ENCODE measurements around the gene MYO15B.

The MYO15B gene

DNA sequence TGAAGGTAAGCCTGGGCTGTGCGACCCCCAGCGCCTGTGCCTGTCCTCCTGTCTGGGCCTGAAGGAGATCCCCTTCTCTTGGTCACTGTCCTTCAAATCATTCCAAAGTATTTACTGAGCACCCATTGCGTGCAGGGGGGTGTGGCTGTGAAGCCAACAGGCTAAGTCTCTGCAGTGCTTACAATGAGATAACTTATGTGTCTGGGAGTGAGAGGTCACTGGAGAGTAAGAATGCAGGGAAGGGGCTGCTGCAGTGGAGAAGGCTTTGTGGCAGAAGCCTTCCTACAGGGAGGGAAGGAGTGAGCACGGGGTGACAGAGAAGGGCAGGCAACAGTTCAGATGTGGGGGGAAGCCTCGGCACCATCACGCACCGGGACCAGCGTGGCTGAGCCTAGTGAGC is 34.5 kb downstream of the MYO15B start:
- no peak overlapping the region for H3K4me2 ChIP-seq (ENCODE audit: low read length)
- H3K79me2 ChIP-seq (ENCODE audit: insufficient read depth, low read length) = no peaks in the 10 kb centered on the region
- H2AFZ ChIP-seq (ENCODE audit: low read length) = no peak overlapping the region
- no peak overlapping the region for H3K9ac ChIP-seq (ENCODE audit: low read length)
- H3F3A ChIP-seq (ENCODE audit: insufficient read depth, low read length) = no peaks in the 10 kb centered on the region
- no peaks in the 10 kb centered on the region for H3K4me1 ChIP-seq (ENCODE audit: insufficient read depth, low read length, severe bottlenecking)
- TF ChIP-seq EZH2 (IDR thresholded peaks at IDR 0.05; ENCODE audit: borderline replicate concordance, low read length) = no peak
- TF ChIP-seq, protein P1, sequence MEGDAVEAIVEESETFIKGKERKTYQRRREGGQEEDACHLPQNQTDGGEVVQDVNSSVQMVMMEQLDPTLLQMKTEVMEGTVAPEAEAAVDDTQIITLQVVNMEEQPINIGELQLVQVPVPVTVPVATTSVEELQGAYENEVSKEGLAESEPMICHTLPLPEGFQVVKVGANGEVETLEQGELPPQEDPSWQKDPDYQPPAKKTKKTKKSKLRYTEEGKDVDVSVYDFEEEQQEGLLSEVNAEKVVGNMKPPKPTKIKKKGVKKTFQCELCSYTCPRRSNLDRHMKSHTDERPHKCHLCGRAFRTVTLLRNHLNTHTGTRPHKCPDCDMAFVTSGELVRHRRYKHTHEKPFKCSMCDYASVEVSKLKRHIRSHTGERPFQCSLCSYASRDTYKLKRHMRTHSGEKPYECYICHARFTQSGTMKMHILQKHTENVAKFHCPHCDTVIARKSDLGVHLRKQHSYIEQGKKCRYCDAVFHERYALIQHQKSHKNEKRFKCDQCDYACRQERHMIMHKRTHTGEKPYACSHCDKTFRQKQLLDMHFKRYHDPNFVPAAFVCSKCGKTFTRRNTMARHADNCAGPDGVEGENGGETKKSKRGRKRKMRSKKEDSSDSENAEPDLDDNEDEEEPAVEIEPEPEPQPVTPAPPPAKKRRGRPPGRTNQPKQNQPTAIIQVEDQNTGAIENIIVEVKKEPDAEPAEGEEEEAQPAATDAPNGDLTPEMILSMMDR (IDR thresholded peaks at IDR 0.05; ENCODE audit: low read length) = no peak
- H4K20me1 ChIP-seq (ENCODE audit: insufficient read depth, low read length) = no peaks in the 10 kb centered on the region
- no peaks in the 10 kb centered on the region for H3K36me3 ChIP-seq (ENCODE audit: insufficient read depth, low read length)
- H3K4me3 ChIP-seq (ENCODE audit: low read depth, low read length, poor library complexity, severe bottlenecking) = no peak overlapping the region
- no peaks in the 10 kb centered on the region for H3K9me2 ChIP-seq (ENCODE audit: low read depth, low read length)
- peaks cover 5% of the 10 kb centered on the region; the same call in 1 of the 2 replicates for H3K27me3 ChIP-seq (ENCODE audit: insufficient read depth, low read length)
- no peaks in the 10 kb centered on the region for H3K9me3 ChIP-seq (ENCODE audit: low read length)
- H3K27ac ChIP-seq (ENCODE audit: low read depth, low read length, poor library complexity, severe bottlenecking) = no peak overlapping the region

DNA sequence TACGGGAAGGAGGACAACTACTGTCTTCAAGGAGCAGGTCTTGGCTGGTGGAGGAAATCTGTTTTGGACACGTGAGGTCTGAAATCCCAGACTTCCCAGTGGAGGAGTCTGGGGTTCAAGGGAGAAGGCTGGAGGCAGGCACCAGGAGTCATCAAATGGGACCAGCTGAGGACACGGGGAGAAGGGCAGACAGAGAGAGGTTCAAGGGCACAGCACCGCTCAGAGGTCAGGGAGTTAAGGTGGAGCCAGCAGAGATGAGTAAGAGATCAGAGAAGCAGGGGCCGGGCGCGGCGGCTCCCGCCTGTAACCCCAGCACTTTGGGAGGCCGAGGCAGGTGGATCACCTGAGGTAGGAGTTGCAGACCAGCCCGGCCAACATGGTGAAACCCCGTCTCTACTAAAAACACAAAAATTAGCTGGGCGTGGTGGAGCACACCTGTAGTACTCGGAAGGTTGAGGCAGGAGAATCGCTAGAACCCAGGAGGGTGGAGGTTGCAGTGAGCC is 35.2 kb downstream of the MYO15B start:
- no peaks in the 10 kb centered on the region for H3K4me1 ChIP-seq (ENCODE audit: insufficient read depth, low read length, severe bottlenecking)
- no peak overlapping the region for H2AFZ ChIP-seq (ENCODE audit: low read length)
- peaks cover 5% of the 10 kb centered on the region; the same call in 1 of the 2 replicates for H3K27me3 ChIP-seq (ENCODE audit: insufficient read depth, low read length)
- no peaks in the 10 kb centered on the region for H4K20me1 ChIP-seq (ENCODE audit: insufficient read depth, low read length)
- H3K9me2 ChIP-seq (ENCODE audit: low read depth, low read length) = no peaks in the 10 kb centered on the region
- no peaks in the 10 kb centered on the region for H3K36me3 ChIP-seq (ENCODE audit: insufficient read depth, low read length)
- H3K79me2 ChIP-seq (ENCODE audit: insufficient read depth, low read length) = no peaks in the 10 kb centered on the region
- H3K9ac ChIP-seq (ENCODE audit: low read length) = no peak overlapping the region
- H3F3A ChIP-seq (ENCODE audit: insufficient read depth, low read length) = no peaks in the 10 kb centered on the region
- no peaks in the 10 kb centered on the region for H3K9me3 ChIP-seq (ENCODE audit: low read length)
- no peak overlapping the region for H3K4me2 ChIP-seq (ENCODE audit: low read length)
- H3K4me3 ChIP-seq (ENCODE audit: low read depth, low read length, poor library complexity, severe bottlenecking) = no peak overlapping the region
- TF ChIP-seq, protein P1 (IDR thresholded peaks at IDR 0.05; ENCODE audit: low read length) = no peak
- TF ChIP-seq EZH2 (IDR thresholded peaks at IDR 0.05; ENCODE audit: borderline replicate concordance, low read length) = no peak
- no peak overlapping the region for H3K27ac ChIP-seq (ENCODE audit: low read depth, low read length, poor library complexity, severe bottlenecking)

DNA sequence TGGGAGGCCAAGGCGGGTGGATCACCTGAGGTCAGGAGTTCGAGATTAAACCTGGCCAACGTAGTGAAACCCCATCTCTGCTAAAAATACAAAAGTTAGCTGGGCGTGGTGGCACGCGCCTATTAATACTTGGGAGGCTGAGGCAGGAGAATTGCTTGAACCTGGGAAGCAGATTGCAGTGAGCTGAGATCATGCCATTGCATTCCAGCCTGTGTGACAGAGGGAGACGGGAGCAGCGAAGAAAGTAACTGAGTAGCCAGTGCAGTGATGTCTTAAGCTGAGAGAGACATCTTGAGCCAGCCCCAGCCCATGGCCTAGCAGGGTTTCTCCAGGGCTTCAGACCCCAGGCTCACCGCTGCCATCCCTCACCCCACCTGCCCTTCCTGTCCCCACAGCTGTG is 35.8 kb downstream of the MYO15B start:
- no peaks in the 10 kb centered on the region for H3K9me3 ChIP-seq (ENCODE audit: low read length)
- no peaks in the 10 kb centered on the region for H3K9me2 ChIP-seq (ENCODE audit: low read depth, low read length)
- H2AFZ ChIP-seq (ENCODE audit: low read length) = no peak overlapping the region
- no peak overlapping the region for H3K4me2 ChIP-seq (ENCODE audit: low read length)
- no peaks in the 10 kb centered on the region for H3K4me1 ChIP-seq (ENCODE audit: insufficient read depth, low read length, severe bottlenecking)
- H3K36me3 ChIP-seq (ENCODE audit: insufficient read depth, low read length) = no peaks in the 10 kb centered on the region
- H3K27me3 ChIP-seq (ENCODE audit: insufficient read depth, low read length) = peaks cover 5% of the 10 kb centered on the region; the same call in 1 of the 2 replicates
- H3K9ac ChIP-seq (ENCODE audit: low read length) = no peak overlapping the region
- H3K4me3 ChIP-seq (ENCODE audit: low read depth, low read length, poor library complexity, severe bottlenecking) = no peak overlapping the region
- TF ChIP-seq EZH2 (IDR thresholded peaks at IDR 0.05; ENCODE audit: borderline replicate concordance, low read length) = no peak
- TF ChIP-seq, protein P1 (IDR thresholded peaks at IDR 0.05; ENCODE audit: low read length) = no peak
- H4K20me1 ChIP-seq (ENCODE audit: insufficient read depth, low read length) = no peaks in the 10 kb centered on the region
- H3K27ac ChIP-seq (ENCODE audit: low read depth, low read length, poor library complexity, severe bottlenecking) = no peak overlapping the region
- H3K79me2 ChIP-seq (ENCODE audit: insufficient read depth, low read length) = no peaks in the 10 kb centered on the region
- no peaks in the 10 kb centered on the region for H3F3A ChIP-seq (ENCODE audit: insufficient read depth, low read length)
